ENCODE results near the gene G3BP1.
A peak's percentile ranks its signal among the peaks of the same experiment; 100 is the strongest.

The G3BP1 gene

GRCh38 chr5:151738125-151738848 is 33.5 kb upstream of the G3BP1 start:
- TF ChIP-seq, protein P1, sequence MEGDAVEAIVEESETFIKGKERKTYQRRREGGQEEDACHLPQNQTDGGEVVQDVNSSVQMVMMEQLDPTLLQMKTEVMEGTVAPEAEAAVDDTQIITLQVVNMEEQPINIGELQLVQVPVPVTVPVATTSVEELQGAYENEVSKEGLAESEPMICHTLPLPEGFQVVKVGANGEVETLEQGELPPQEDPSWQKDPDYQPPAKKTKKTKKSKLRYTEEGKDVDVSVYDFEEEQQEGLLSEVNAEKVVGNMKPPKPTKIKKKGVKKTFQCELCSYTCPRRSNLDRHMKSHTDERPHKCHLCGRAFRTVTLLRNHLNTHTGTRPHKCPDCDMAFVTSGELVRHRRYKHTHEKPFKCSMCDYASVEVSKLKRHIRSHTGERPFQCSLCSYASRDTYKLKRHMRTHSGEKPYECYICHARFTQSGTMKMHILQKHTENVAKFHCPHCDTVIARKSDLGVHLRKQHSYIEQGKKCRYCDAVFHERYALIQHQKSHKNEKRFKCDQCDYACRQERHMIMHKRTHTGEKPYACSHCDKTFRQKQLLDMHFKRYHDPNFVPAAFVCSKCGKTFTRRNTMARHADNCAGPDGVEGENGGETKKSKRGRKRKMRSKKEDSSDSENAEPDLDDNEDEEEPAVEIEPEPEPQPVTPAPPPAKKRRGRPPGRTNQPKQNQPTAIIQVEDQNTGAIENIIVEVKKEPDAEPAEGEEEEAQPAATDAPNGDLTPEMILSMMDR (conservative IDR thresholded peaks at IDR 0.05; ENCODE audit: low read depth, low read length): no peak
- no peaks in the 10 kb centered on the region for H3K36me3 ChIP-seq (ENCODE audit: insufficient read depth)
- H3K79me2 ChIP-seq (ENCODE audit: insufficient read depth, low read depth): no peaks in the 10 kb centered on the region
- H3K27me3 ChIP-seq (ENCODE audit: insufficient read depth, low read depth): no peaks in the 10 kb centered on the region
- H3K4me1 ChIP-seq (ENCODE audit: low read depth, poor library complexity, severe bottlenecking): peaks cover 18% of the 10 kb centered on the region
- H3K4me3 ChIP-seq (IDR thresholded peaks at IDR 0.05; ENCODE audit: insufficient read depth, low read depth, low read length): no peak overlapping the region
- H3K27ac ChIP-seq: no peak overlapping the region
- no peak overlapping the region for H3K9ac ChIP-seq
- H4K20me1 ChIP-seq (ENCODE audit: insufficient read depth): no peaks in the 10 kb centered on the region
- no peak overlapping the region for H2AFZ ChIP-seq (ENCODE audit: low read depth)
- H3K4me2 ChIP-seq: no peak overlapping the region

GRCh38 chr5:151739395-151739794 is 32.4 kb upstream of the G3BP1 start:
- TF ChIP-seq, protein P1 (conservative IDR thresholded peaks at IDR 0.05; ENCODE audit: low read depth, low read length): no peak
- H4K20me1 ChIP-seq (ENCODE audit: insufficient read depth): no peaks in the 10 kb centered on the region
- peaks cover 29% of the 10 kb centered on the region for H3K4me1 ChIP-seq (ENCODE audit: low read depth, poor library complexity, severe bottlenecking)
- H3K9ac ChIP-seq: no peak overlapping the region
- H3K4me2 ChIP-seq: no peak overlapping the region
- H3K79me2 ChIP-seq (ENCODE audit: insufficient read depth, low read depth): no peaks in the 10 kb centered on the region
- H3K36me3 ChIP-seq (ENCODE audit: insufficient read depth): no peaks in the 10 kb centered on the region
- no peak overlapping the region for H3K27ac ChIP-seq
- H2AFZ ChIP-seq (ENCODE audit: low read depth): no peak overlapping the region
- no peaks in the 10 kb centered on the region for H3K27me3 ChIP-seq (ENCODE audit: insufficient read depth, low read depth)
- H3K4me3 ChIP-seq (IDR thresholded peaks at IDR 0.05; ENCODE audit: insufficient read depth, low read depth, low read length): no peak overlapping the region

DNA sequence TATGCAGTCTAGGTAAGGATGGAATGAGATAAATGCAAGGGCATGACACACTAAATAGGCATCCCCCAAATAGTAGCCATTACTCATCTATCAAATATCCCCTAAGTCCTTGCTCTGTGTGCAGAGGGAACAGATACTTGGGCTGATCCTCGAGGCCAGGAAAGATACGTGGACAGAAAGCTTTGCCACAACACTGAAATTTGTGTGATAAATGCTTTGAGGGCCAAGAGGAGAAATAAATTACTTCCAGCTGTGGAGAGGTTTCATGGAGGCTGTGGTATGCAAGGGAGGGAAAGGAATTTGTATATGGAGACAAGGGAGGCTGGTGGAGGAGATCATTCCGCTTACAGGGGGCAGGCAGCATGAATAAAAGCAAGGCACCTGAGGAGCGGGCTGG is 31.8 kb upstream of the G3BP1 start:
- peaks cover 34% of the 10 kb centered on the region for H3K4me1 ChIP-seq (ENCODE audit: low read depth, poor library complexity, severe bottlenecking)
- H3K27ac ChIP-seq: no peak overlapping the region
- no peaks in the 10 kb centered on the region for H3K79me2 ChIP-seq (ENCODE audit: insufficient read depth, low read depth)
- no peaks in the 10 kb centered on the region for H3K36me3 ChIP-seq (ENCODE audit: insufficient read depth)
- TF ChIP-seq, protein P1 (conservative IDR thresholded peaks at IDR 0.05; ENCODE audit: low read depth, low read length): no peak
- H2AFZ ChIP-seq (ENCODE audit: low read depth): no peak overlapping the region
- H3K4me2 ChIP-seq: no peak overlapping the region
- H4K20me1 ChIP-seq (ENCODE audit: insufficient read depth): no peaks in the 10 kb centered on the region
- no peak overlapping the region for H3K9ac ChIP-seq
- no peak overlapping the region for H3K4me3 ChIP-seq (IDR thresholded peaks at IDR 0.05; ENCODE audit: insufficient read depth, low read depth, low read length)
- no peaks in the 10 kb centered on the region for H3K27me3 ChIP-seq (ENCODE audit: insufficient read depth, low read depth)

GRCh38 chr5:151740336-151740942 is 31.3 kb upstream of the G3BP1 start:
- Histone ChIP-seq H3K9ac (no peak overlapping the region), H3K4me3 (IDR thresholded peaks at IDR 0.05; ENCODE audit: insufficient read depth, low read depth, low read length) (no peak overlapping the region), H3K27ac (no peak overlapping the region), H2AFZ (ENCODE audit: low read depth) (no peak overlapping the region), H3K4me2 (no peak overlapping the region), H4K20me1 (ENCODE audit: insufficient read depth) (no peaks in the 10 kb centered on the region), H3K36me3 (ENCODE audit: insufficient read depth) (no peaks in the 10 kb centered on the region), H3K4me1 (ENCODE audit: low read depth, poor library complexity, severe bottlenecking) (peaks cover 39% of the 10 kb centered on the region), H3K27me3 (ENCODE audit: insufficient read depth, low read depth) (no peaks in the 10 kb centered on the region), H3K79me2 (ENCODE audit: insufficient read depth, low read depth) (0 out of 2 replicates have a peak, but pooled peaks cover 4% of the 10 kb centered on the region)
- TF ChIP-seq, protein P1 (conservative IDR thresholded peaks at IDR 0.05; ENCODE audit: low read depth, low read length): peak; percentile 70
